ENCODE data around the gene MYO15A.

DNA sequence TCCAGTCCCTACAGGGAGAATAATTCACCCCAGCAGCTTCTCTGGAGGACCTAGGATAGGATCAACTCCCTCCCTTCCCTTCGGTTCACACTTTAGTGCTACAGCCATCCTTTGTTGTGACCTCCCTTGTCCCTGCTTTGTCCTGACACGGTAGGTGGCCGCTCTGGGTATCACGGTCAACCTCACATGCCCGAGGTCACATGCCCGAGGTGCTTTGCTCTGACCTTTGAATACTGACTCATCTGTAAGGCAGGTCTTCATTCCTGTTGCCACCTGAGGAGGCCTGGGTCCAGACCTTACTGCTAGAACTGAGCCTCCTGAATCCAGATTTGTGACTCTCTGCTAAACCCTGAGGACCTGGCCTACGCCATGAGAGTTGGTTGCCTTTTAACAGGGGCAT lies 94.8 kb downstream of the MYO15A start:
- TF ChIP-seq CTCF (IDR thresholded peaks at IDR 0.05), result no peak
- no peak for TF ChIP-seq POLR2A (IDR thresholded peaks at IDR 0.05)
- TF ChIP-seq POLR2AphosphoS5 (IDR thresholded peaks at IDR 0.05; ENCODE audit: insufficient read depth in 1 of 2, low read depth in 1 of 2), result no peak
